ENCODE results near the gene SKAP1. TPM values are rescaled to one million over a fixed set of nuclear protein-coding genes. Genes with fewer than 3 reads are reported as not detected.

SKAP1 gene
- total RNA-seq, 1 donor from 2014 or later = 0.27 TPM

- DNase-seq = no peak
Observed at GRCh38 chr17:48129981-48130380, 300.0 kb downstream of the SKAP1 start.

DNA sequence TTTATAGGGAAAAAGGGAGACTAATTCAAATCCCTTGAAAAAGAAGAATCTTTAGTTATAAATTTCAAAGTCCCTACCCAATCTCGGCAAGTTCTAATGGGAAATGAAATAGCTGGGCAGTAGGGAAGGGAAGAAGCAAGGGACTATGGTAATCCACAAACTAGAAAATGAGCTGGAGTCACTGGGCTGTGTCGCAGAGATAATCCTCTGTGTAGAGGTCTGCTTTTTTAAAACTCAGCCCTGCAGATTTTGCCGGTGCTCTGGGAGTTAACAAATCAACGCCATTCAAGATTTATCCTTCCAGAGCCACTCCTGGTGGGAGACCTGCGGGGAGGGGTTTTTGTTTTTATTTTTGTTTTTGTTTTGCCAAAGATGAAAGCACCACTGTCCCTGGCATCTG, 301.6 kb downstream of the SKAP1 start:
- Histone ChIP-seq H3K4me3 (no peak overlapping the region), H3K27ac (replicated peaks) (no peak overlapping the region), H3K4me1 (no peaks in the 10 kb centered on the region), H3K27me3 (ENCODE audit: low read depth) (peaks cover 17% of the 10 kb centered on the region), H3K9me3 (replicated peaks) (no peaks in the 10 kb centered on the region), H3K36me3 (peaks cover 7% of the 10 kb centered on the region)
- intact Hi-C loops (cut with micrococcal nuclease) = loop anchor here (10.0 kb wide), 1 partner anchor 54 kb away; no protein-coding TSS in a partner anchor
- no peak for DNase-seq
- TF ChIP-seq, protein P1, sequence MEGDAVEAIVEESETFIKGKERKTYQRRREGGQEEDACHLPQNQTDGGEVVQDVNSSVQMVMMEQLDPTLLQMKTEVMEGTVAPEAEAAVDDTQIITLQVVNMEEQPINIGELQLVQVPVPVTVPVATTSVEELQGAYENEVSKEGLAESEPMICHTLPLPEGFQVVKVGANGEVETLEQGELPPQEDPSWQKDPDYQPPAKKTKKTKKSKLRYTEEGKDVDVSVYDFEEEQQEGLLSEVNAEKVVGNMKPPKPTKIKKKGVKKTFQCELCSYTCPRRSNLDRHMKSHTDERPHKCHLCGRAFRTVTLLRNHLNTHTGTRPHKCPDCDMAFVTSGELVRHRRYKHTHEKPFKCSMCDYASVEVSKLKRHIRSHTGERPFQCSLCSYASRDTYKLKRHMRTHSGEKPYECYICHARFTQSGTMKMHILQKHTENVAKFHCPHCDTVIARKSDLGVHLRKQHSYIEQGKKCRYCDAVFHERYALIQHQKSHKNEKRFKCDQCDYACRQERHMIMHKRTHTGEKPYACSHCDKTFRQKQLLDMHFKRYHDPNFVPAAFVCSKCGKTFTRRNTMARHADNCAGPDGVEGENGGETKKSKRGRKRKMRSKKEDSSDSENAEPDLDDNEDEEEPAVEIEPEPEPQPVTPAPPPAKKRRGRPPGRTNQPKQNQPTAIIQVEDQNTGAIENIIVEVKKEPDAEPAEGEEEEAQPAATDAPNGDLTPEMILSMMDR (IDR thresholded peaks at IDR 0.05; ENCODE audit: borderline replicate concordance) = no peak

More at GRCh38 chr17:48129981-48130380, 300.0 kb downstream of the SKAP1 start:
- Histone ChIP-seq H3K4me3 (no peak overlapping the region), H3K27ac (replicated peaks) (no peak overlapping the region), H3K9me3 (replicated peaks) (no peaks in the 10 kb centered on the region), H3K36me3 (no peaks in the 10 kb centered on the region), H3K27me3 (ENCODE audit: low read depth) (peaks cover 21% of the 10 kb centered on the region), H3K4me1 (no peaks in the 10 kb centered on the region)
- TF ChIP-seq, protein P1 (IDR thresholded peaks at IDR 0.05; ENCODE audit: borderline replicate concordance) = no peak
- intact Hi-C loops (cut with micrococcal nuclease) = loop anchor here (2.0 to 10.0 kb wide), 2 partner anchors 55 to 103 kb away; no protein-coding TSS in a partner anchor

DNA sequence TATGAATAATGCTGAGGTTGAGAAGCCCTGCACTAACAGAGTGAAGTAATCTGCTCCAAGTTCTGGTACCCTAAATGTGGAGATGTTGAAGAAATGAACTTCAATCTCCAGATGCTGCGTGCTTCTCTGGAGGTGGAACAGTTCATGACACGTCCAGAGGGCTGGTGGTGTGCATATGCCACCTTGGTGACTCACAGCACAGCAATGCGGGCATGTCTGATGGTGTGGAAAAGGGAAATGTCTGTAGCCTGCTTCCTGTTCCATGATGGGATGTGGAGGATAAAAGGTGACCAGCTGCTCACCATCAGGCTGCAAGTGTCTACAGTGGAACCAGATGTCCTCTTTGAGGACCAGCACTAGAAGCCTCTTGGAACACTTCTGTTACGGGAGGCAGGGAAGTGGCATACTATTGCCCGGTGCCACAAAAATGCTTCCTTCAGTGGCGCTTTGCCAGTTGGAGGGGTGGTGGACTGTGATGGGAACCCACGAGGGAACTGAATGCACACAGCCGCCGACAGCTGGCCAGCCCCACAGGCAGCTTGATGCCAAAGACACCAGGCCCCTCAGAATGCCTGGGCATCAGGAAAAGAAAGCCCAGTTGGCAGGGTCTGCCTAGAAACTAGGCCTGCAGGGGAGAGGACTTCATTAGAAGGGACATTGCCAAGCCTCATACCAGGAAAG, 302.5 kb downstream of the SKAP1 start:
- no peak overlapping the region for H3K4me3 ChIP-seq
- no peaks in the 10 kb centered on the region for H3K4me1 ChIP-seq
- no peak for DNase-seq
- no peaks in the 10 kb centered on the region for H3K9me3 ChIP-seq (replicated peaks)
- H3K27me3 ChIP-seq (ENCODE audit: low read depth) = peaks cover 11% of the 10 kb centered on the region
- H3K27ac ChIP-seq (replicated peaks) = no peak overlapping the region
- H3K36me3 ChIP-seq = peaks cover 16% of the 10 kb centered on the region
- TF ChIP-seq, protein P1 (IDR thresholded peaks at IDR 0.05; ENCODE audit: borderline replicate concordance) = no peak
- intact Hi-C loops (cut with micrococcal nuclease) = loop anchor here (10.0 kb wide), 1 partner anchor 53 kb away; no protein-coding TSS in a partner anchor

DNA sequence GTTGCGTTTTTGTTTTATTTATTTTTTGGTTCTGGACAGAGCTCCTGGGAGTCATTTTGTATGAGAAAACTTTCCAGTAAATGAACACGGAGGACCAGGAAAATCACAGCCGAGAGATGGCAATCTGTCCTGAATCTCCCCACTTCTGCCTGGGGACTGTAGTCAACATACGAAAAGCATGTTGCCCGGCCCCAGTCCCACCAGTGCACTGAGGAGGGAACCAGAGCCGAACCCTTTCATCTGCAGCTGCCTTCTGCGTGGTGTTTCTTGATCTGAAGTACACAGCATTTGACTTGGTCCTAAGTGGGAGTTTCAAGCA, 303.5 kb downstream of the SKAP1 start:
- peaks cover 26% of the 10 kb centered on the region for H3K36me3 ChIP-seq
- no peak overlapping the region for H3K27ac ChIP-seq (replicated peaks)
- H3K4me3 ChIP-seq = no peak overlapping the region
- H3K27me3 ChIP-seq (ENCODE audit: low read depth) = peaks cover 11% of the 10 kb centered on the region
- TF ChIP-seq, protein P1 (IDR thresholded peaks at IDR 0.05; ENCODE audit: borderline replicate concordance) = no peak
- H3K9me3 ChIP-seq (replicated peaks) = no peaks in the 10 kb centered on the region
- no peak for DNase-seq
- no peaks in the 10 kb centered on the region for H3K4me1 ChIP-seq
- intact Hi-C loops (cut with micrococcal nuclease) = loop anchor here (10.0 kb wide), 1 partner anchor 52 kb away; no protein-coding TSS in a partner anchor

DNA sequence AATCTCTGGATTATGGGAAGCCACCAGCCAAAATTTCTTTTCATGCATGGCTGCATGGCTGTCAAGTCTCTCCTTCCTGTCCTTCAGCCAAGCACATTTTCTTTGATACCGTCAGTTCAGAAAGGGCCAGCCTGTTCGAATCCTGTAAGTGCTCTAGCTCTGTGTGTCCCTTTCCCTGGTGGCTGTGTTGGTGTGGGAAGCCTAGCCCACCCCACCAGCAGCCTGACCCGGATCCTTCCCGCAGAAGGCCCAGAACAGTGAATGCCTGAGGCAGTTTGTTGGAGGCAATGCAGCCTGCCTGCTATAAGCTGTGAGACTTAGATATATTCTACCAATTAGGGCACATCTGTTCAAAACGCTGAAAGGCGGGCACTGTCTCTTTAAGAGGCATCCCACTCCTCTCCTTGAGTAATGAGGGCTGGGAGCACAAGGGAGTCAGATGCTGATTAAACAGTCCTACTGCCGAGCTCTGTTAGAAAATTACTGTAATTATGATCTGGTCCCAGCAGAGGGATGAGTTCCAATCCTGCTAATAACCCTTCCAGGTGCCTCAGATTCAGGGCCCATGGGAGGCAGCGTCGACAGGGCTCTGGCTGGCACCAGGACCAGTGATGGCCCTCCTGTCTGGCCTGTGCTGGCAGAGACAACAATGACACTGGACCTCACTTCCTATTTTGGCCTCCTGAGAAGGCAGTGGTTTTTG, 304.0 kb downstream of the SKAP1 start:
- no peak for DNase-seq
- intact Hi-C loops (cut with micrococcal nuclease) = loop anchor here (10.0 kb wide), 1 partner anchor 51 kb away; no protein-coding TSS in a partner anchor
- TF ChIP-seq, protein P1 (IDR thresholded peaks at IDR 0.05; ENCODE audit: borderline replicate concordance) = no peak
- H3K27me3 ChIP-seq (ENCODE audit: low read depth) = peaks cover 11% of the 10 kb centered on the region
- no peak overlapping the region for H3K4me3 ChIP-seq
- H3K27ac ChIP-seq (replicated peaks) = no peak overlapping the region
- H3K36me3 ChIP-seq = peaks cover 31% of the 10 kb centered on the region
- no peaks in the 10 kb centered on the region for H3K9me3 ChIP-seq (replicated peaks)
- H3K4me1 ChIP-seq = no peaks in the 10 kb centered on the region
